ENCODE data around the gene CTIF.
"Not testable (repeated sequence)": the region's sequence is repeated elsewhere in the genome, so short reads cannot be mapped to it uniquely, and the experiment has no call there.

CTIF gene

DNA sequence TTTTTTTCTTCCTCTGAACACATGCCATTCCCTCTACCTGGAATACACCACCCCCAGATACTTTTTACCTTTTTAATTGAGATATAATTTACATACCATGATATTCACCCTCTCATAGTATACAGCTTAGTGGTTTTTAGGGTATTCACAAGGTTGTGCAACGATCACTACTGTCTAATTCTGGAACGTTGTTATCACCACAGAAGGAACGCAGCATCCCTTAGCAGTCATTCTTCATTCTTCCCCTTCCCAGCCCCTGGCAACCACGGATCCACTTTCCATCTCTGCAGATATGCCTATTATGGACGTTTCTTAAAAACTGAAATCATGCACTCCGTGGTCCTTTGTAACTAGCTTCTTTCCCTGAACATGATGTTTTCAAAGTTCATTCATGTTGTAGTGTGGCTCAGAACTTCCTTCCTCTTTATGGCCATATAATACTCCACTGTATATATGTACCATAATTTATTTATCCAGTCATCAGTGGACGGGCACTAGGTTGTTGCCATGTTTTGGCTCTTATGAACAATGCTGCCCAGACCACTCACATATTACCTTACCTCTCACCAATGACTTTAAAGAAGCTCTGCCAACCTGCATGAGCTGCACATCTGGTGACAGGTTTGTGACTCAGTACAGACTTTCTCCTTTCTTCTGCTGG lies 168.9 kb downstream of the CTIF start:
- TF ChIP-seq TAF1 (IDR thresholded peaks at IDR 0.05; ENCODE audit: low read depth, low read length) = no peak
- no peak for TF ChIP-seq POU2F2 (IDR thresholded peaks at IDR 0.05; ENCODE audit: low read depth, low read length)
- TF ChIP-seq POLR2A (IDR thresholded peaks at IDR 0.05; ENCODE audit: low read depth, low read length) = no peak
- no peak for TF ChIP-seq PAX5 (IDR thresholded peaks at IDR 0.05; ENCODE audit: insufficient read depth, low read length, severe bottlenecking)
- TF ChIP-seq POLR2AphosphoS5 (IDR thresholded peaks at IDR 0.05; ENCODE audit: low read depth, low read length) = no peak
- TF ChIP-seq SPI1 (IDR thresholded peaks at IDR 0.05; ENCODE audit: low read depth, low read length) = no peak
- DNase-seq (ENCODE audit: insufficient read length, low spot score) (no peak), FAIRE-seq (no peak)

DNA sequence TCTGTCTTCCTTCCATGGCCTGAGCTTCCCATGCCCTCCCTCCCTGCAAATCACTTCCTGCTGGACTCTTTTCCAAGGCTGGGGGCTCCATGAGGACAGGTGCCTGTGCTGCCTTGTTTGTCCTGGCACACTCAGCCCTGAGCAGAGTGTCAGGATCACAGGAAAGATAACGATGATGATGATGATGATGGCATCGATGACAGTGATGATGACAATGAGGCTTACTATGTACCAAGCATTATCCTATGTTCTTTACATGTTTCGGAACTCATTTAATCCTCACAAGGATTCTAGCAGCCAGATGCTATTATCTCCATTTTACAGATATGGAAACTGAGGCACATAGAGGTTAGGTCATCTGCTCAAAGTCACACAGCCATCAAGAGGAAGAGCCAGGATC lies 170.0 kb downstream of the CTIF start:
- DNase-seq (ENCODE audit: insufficient read length, low spot score) = no peak
- no peak for FAIRE-seq
- no peak for TF ChIP-seq PAX5 (IDR thresholded peaks at IDR 0.05; ENCODE audit: insufficient read depth, low read length, severe bottlenecking)

DNA sequence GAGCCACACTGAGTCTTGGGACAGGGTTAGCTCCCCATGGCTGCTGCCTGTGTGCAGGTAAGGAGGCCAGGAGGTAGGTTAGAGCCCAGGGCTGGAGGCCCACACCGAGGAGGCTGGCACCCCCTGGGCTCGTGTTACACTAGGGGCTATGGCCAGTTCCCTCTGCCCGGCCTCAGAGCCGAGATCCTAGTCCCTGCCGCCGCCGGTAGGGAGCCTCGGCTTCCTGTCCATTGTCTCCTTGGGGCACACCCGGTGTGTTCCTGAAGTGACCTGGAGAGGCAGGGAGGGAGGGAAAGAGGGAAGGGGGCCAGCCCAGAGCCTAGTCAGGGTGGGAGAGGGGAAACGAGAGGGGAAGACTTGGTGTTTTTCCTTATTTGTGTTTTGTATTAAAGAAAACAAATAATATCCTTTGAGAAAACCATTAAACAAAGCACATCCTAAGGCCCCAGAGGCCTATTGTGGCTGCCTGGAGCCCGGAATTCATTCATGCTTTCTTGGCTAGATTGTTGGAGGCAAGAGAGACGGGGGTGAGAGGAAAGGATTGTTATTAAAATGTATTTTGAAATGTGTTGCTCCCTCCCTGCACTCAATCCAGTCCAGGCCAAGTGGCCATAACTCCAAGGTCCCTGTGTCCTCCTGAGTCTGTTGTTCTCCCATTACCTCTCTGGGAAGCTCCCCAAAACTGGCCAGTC lies 170.7 kb downstream of the CTIF start:
- DNase-seq (ENCODE audit: insufficient read length, low spot score) (no peak), FAIRE-seq (no peak)
- TF ChIP-seq POU2F2 (IDR thresholded peaks at IDR 0.05; ENCODE audit: low read depth, low read length) (no peak), SPI1 (IDR thresholded peaks at IDR 0.05; ENCODE audit: low read depth, low read length) (no peak), POLR2A (IDR thresholded peaks at IDR 0.05; ENCODE audit: low read depth, low read length) (no peak), TAF1 (IDR thresholded peaks at IDR 0.05; ENCODE audit: low read depth, low read length) (no peak), POLR2AphosphoS5 (IDR thresholded peaks at IDR 0.05; ENCODE audit: low read depth, low read length) (no peak), PAX5 (IDR thresholded peaks at IDR 0.05; ENCODE audit: insufficient read depth, low read length, severe bottlenecking) (no peak)

DNA sequence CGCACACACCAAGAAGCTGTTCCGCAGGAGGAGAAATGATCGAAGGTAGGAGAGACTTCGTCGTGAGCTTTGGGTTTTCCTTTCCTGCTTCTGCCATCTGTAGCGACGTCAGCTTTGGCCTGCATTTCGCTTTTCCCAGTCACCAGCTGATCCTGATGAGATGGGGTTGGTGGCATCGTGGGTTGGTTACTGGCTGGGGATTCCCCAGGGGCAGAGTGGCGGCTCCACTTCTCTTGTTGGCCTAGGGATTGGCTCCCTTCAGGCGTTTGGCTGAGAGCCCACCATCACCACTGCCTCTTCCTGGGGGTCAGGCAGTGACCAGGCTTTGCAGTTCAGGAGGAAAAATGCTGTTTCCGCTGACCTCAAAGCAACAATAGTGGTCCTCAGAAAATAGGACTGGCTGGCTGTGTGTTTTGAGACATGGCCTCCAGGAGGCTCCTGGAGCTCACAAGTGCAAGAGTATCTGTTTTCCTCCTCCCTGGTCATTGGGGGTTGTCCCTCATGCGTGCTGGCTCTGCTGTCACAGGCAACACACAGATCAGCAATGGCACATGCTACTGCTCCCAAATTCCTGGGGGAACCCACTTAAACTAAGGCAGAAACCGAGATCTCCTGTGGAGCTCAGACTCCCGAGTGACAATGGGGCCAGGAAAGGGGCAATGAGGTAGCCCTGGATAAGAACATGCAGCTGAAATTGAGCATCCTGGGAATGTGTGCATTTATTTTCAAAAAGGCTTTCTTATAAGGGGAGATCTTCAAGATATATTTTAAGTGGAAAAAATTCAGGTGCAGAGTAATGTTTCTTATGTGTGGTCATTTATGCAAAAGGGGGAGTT lies 173.0 kb downstream of the CTIF start:
- TF ChIP-seq POLR2A (IDR thresholded peaks at IDR 0.05; ENCODE audit: low read depth, low read length) (no peak), TAF1 (IDR thresholded peaks at IDR 0.05; ENCODE audit: low read depth, low read length) (no peak), SPI1 (IDR thresholded peaks at IDR 0.05; ENCODE audit: low read depth, low read length) (no peak), PAX5 (IDR thresholded peaks at IDR 0.05; ENCODE audit: insufficient read depth, low read length, severe bottlenecking) (no peak), POLR2AphosphoS5 (IDR thresholded peaks at IDR 0.05; ENCODE audit: low read depth, low read length) (no peak), POU2F2 (IDR thresholded peaks at IDR 0.05; ENCODE audit: low read depth, low read length) (no peak)
- no peak for DNase-seq (ENCODE audit: insufficient read length, low spot score)
- FAIRE-seq = no peak

DNA sequence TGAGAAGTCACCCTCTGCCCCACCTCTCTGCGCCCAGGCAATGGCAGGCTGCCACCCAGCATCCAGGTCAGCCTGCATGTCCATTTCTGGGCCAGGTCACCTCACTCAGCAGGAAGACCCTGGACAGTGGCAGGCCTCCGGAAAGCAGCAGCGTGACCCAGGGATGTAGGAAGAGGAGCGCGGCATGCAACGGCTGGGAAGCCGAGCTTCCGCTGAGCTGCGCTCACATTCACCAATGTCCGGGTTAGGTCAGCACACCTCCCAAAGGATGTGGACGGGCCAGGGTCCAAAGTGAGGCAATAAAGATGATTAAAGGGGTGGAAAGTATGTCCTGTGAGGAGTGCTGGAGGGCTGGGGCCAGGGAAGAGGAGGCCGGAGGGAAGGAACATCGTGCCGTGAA lies 174.5 kb downstream of the CTIF start:
- TF ChIP-seq SPI1 (IDR thresholded peaks at IDR 0.05; ENCODE audit: low read depth, low read length) (no peak), PAX5 (IDR thresholded peaks at IDR 0.05; ENCODE audit: insufficient read depth, low read length, severe bottlenecking) (no peak), POLR2A (IDR thresholded peaks at IDR 0.05; ENCODE audit: low read depth, low read length) (no peak), TAF1 (IDR thresholded peaks at IDR 0.05; ENCODE audit: low read depth, low read length) (no peak), POU2F2 (IDR thresholded peaks at IDR 0.05; ENCODE audit: low read depth, low read length) (no peak), POLR2AphosphoS5 (IDR thresholded peaks at IDR 0.05; ENCODE audit: low read depth, low read length) (no peak)
- DNase-seq (ENCODE audit: insufficient read length, low spot score) = no peak
- FAIRE-seq = no peak

DNA sequence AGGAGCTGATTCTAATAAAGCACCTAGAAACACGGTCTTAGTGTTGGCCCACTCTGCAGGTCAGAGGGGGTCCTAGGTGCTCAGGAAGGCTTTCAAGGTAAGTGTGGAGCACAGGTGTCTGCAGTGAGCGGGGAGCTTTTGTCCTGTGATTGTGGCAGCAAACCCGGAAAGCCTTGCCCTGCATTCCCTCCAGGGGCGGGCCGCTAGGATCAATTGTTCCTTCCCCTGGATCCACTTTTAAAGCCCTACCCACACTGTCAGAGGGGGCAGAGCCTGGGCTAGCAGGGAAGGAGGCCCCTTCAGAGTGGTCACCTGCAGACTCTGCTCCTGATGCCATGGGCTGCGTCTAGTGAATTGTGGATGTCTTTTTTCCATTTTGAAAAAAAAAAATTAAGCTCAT lies 176.0 kb downstream of the CTIF start:
- DNase-seq (ENCODE audit: insufficient read length, low spot score) (no peak), FAIRE-seq (no peak)
- TF ChIP-seq PAX5 (IDR thresholded peaks at IDR 0.05; ENCODE audit: insufficient read depth, low read length, severe bottlenecking) = no peak
- TF ChIP-seq POLR2AphosphoS5 (IDR thresholded peaks at IDR 0.05; ENCODE audit: low read depth, low read length) = no peak
- no peak for TF ChIP-seq TAF1 (IDR thresholded peaks at IDR 0.05; ENCODE audit: low read depth, low read length)
- TF ChIP-seq POLR2A (IDR thresholded peaks at IDR 0.05; ENCODE audit: low read depth, low read length) = no peak
- TF ChIP-seq POU2F2 (IDR thresholded peaks at IDR 0.05; ENCODE audit: low read depth, low read length) = no peak
- TF ChIP-seq SPI1 (IDR thresholded peaks at IDR 0.05; ENCODE audit: low read depth, low read length) = no peak

DNA sequence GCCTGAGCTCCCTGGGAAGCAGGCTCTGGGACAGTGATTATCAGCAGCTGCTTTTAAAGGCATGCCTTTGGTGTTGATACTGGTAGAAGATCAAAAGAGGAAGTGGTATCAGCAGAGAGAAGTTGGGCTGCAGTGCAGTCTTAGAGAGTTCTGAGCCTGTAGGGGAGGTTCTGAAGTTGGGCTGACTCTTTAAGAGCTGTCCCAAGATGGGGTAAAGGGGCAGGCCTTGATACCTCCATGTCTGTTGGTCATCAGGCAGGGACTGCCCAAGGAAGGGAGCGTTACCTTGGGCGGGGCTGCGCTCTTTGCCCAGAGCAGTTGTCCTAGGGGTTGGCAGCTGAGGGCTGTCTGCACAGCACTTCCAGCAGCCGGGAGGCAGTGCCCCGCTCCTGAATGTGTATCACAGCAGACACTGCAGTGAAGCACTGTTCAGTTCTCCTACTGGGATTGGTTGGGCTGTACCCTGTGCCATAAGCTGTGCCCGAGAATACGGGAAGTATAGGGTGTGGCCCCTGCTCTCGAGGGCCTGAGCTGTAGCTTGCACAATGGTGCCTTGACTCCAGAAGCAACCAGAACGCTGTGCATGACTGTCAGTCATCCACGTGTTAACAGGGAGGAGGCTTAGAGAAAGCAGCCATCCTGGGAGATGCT lies 177.0 kb downstream of the CTIF start:
- FAIRE-seq = peak; percentile 65
- peak; percentile 50 for DNase-seq (ENCODE audit: insufficient read length, low spot score)
- TF ChIP-seq POLR2AphosphoS5 (IDR thresholded peaks at IDR 0.05; ENCODE audit: low read depth, low read length) (no peak), SPI1 (IDR thresholded peaks at IDR 0.05; ENCODE audit: low read depth, low read length) (peak; percentile 99)

DNA sequence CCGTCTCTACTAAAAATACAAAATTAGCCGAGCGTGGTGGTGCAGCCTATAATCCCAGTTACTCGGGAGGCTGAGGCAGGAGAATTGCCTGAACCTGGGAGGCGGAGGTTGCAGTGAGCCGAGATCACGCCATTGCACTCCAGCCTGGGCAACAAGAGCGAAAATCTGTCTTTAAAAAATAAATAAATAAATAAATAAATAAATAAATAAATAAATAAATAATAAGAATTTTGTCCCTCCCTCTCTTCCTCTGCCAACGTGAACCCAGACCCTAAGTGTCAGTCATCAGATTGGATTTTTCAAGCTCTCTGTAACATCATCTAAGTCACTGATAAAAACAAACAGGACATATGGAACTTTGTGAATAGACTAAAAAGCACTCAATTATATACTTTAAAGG lies 178.4 kb downstream of the CTIF start:
- FAIRE-seq = not testable (repeated sequence)

DNA sequence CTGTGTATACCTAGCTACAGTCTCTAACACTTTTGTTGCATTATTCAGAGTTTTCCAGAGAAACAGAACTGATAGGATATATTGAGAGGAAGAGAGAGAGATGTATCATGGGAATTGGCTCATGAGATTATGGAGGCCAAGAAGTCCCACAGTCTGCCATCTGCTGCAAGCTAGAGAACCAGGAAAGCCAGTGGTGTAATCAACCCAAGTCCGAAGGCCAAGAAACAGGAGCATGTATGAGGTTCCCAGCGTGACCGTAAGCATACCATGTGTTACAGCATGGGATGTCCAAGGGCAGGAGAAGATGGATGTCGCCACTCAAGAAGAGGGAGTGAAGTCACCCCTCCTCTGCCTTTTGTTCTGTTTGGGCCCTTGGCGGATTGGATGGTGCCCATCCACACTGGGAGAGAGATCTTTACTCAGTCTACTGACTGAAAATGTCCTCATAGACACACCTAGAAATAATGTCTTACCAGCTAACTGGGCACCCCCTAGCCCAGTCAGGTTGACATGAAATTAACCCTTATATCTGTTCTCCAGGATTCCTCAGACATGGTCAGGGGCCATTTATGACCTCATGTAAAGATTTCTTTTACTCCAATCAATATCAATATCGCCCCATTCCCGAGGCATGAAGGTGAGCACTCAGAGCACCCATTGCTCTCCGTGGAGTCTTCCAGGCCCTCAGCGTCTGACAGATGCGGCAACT lies 179.6 kb downstream of the CTIF start:
- no peak for DNase-seq (ENCODE audit: insufficient read length, low spot score)
- no peak for FAIRE-seq
- TF ChIP-seq PAX5 (IDR thresholded peaks at IDR 0.05; ENCODE audit: insufficient read depth, low read length, severe bottlenecking) (no peak), SPI1 (IDR thresholded peaks at IDR 0.05; ENCODE audit: low read depth, low read length) (no peak), POLR2A (IDR thresholded peaks at IDR 0.05; ENCODE audit: low read depth, low read length) (no peak), POU2F2 (IDR thresholded peaks at IDR 0.05; ENCODE audit: low read depth, low read length) (no peak)

More for the DNA sequence above, 178.4 kb downstream of the CTIF start:
- DNase-seq (ENCODE audit: insufficient read length, low spot score) = not testable (repeated sequence)

All from GM12891 (cell line).